Superior temporal gyrus (tissue), 1 donor: ENCODE data around the gene BACH2.
"Not testable (repeated sequence)": the region's sequence is repeated elsewhere in the genome, so short reads cannot be mapped to it uniquely, and the experiment has no call there.

ENCODE experiments used
- DNase-seq: peaks from one replicate; pipeline ENCODE4 v3.0.0-alpha.2; 2016; ENCODE audit errors: extremely low spot score

Gene BACH2

DNA sequence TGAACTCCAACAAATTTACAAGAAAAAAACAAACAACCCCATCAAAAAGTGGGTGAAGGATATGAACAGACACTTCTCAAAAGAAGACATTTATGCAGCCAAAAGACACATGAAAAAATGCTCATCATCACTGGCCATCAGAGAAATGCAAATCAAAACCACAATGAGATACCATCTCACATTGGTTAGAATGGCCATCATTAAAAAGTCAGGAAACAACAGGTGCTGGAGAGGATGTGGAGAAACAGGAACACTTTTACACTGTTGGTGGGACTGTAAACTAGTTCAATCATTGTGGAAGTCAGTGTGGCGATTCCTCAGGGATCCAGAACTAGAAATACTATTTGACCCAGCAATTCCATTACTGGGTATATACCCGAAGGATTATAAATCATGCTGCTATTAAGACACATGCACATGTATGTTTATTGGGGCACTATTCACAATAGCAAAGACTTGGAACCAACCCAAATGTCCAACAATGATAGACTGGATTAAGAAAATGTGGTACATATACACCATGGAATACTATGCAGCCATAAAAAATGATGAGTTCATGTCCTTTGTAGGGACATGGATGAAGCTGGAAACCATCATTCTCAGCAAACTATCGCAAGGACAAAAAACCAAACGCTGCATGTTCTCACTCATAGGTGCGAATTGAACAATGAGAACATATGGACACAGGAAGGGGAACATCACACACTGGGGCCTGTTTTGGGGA lies 264.0 kb downstream of the BACH2 start:
- DNase-seq = not testable (repeated sequence)

- DNase-seq = no peak
Measured at GRCh38 chr6:90028995-90029635, 267.5 kb downstream of the BACH2 start.

DNA sequence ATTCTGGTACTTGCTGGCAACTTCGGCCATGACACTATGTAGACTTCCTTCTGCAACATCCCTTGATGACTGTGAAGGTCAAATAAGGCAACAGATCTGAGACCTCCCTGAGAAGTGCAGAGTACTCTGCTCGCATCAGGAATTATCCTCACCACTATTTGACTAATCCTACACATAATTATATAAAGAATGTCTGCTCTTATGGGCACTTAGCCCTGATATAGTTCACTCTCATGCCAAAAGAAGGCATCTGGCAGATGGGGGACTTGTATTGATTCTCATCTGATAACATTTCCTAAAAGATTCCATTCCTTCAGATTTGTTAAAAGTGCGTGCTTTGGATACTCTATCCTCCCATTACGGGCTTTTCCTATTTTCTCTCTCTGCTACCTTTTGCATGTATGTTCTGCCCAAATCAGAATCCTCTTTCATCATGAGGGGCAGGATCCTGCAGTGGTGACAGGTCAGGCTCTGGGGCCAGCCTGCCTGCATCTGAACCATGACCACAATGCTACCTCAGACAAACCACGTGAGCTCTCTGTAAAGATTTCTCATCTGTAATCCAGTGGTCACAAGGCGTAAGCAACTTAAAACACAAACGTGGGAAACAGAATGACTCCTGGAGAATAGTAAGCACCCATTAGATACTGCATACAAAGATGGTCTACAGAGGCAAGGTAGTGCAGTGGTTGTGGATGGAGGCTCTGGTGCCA lies 268.4 kb downstream of the BACH2 start:
- no peak for DNase-seq

- no peak for DNase-seq
Measured at GRCh38 chr6:90026216-90026615, 270.4 kb downstream of the BACH2 start.

GRCh38 chr6:90025523-90026061 lies 271.1 kb downstream of the BACH2 start:
- no peak for DNase-seq

DNA sequence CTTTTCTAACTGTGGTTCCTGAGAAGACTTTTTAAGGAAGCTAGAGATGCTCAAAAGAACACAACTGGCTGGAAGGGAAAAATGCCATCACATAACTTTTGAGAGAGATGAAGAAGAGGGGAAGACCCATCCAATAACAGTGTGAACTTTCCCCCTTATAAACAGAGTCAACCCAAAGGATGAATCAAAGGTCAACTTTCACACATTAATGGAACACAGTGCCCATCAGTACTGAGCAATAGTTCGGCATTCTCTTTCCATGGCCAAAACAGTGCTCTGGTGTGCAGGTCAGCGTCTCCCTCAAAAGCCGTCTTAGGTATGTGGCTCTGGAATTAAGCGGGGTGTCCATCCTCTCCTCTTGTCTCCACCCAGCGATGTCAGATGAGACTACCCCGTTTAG lies 272.0 kb downstream of the BACH2 start:
- DNase-seq = no peak

- no peak for DNase-seq
Measured at GRCh38 chr6:90021711-90022110, 274.9 kb downstream of the BACH2 start.

GRCh38 chr6:90020746-90021145 lies 275.9 kb downstream of the BACH2 start:
- no peak for DNase-seq

GRCh38 chr6:90019216-90019615 lies 277.4 kb downstream of the BACH2 start:
- DNase-seq = no peak

GRCh38 chr6:90015883-90016282 lies 280.8 kb downstream of the BACH2 start:
- no peak for DNase-seq

DNA sequence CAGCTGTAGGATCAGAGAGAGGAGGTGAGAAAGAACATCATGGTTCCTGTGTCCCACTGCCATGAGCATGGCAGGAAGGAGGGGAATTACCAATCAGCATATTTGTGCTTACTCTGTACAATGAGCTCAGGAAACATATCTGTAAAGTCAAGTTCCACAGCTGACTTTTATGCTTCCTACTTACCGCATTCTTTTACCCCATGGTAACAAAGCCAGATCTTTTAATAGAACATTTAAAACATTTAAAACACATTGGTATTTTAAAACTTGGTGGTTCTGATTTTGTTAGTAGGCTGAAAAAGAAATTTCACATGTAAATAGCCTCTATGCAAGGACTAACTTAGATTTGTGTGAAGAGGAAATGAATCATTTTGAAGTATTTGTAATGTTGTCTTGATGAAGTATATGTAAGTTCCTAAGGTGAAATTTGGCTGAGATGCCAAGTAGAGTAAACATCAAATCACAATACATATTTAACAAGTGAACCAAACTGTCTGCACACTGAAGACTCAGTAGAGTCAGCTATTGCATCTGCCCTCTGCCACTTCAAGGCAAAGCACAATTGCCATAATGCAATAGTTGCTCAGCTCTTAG lies 287.6 kb downstream of the BACH2 start:
- no peak for DNase-seq

- DNase-seq = no peak
Measured at GRCh38 chr6:90008189-90008907, 288.3 kb downstream of the BACH2 start.

DNA sequence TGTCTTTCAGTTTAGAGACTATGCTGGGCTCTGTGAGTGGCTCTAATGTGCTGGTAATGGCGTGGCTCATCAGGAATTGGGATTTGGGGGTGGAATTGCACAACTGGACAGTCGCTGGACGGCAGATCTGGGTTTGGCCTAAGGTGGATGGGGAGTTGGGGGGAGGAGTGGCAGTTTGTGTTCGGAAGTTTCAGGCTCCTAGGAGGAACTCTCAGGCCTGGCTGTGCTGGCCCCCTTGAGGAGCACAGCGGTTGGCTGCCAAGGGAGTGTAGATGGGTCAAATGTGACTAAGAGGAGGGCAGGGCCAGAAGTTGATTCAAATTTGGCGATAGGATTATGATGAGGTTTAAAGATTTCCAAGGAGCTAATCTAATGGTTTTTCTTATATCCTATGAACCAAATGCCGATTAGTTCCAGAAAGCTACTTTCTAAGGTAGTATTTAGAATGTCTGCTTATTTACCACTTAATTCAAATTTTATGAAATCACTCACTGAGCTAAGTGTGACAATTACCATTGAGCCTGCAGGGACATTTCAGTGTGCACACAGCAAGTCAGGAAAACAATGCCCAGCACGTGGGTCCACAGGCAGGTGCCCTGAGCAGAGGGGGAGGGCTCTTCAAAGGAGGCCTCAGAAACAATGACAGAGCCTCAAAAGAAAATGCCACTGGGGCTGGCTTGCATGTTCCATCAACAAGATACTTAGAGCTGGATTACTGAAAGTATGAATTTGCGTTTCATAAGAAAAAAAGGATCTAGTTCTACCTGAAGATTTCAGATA lies 291.4 kb downstream of the BACH2 start:
- DNase-seq = no peak

DNA sequence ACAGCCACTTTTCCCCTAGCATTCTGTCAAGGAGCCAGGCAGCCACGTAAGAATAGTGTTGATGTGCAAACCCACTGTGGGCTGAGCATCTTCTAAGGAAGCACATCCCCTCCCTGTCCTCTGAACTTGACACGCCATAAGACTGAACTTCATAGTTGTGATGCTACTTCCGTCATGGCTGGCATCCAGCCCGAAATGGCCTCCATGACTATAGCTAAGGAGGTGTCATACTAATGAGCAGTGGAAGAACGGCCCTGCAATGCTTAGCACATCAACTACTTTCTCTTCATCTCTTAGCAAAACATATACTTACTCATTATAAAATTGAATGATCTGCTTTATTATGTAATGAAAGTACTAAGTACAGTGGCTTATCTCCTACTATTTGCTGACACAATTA lies 292.1 kb downstream of the BACH2 start:
- no peak for DNase-seq

DNA sequence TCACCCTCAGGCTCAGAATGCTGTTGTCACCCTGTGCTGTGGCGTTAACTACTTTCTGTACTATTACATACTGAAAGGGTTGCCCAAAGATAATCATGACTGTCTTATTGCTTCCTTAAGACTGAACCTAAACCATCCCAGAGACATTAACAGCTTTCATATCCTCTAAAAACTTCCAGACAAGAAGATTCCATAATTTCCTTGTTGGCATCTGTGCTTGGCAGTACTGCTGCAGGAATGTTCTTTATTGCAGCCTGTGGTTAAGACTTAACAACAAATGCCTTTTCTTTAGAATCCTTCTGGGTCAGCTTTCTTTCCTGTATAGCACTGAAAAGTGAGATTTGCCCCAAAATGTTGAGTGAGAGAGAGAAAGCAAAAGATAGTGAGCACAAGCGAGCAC lies 292.7 kb downstream of the BACH2 start:
- no peak for DNase-seq

GRCh38 chr6:90003069-90003795 lies 293.4 kb downstream of the BACH2 start:
- DNase-seq = no peak

GRCh38 chr6:90000864-90001731 lies 295.5 kb downstream of the BACH2 start:
- no peak for DNase-seq

GRCh38 chr6:89999945-90000825 lies 296.5 kb downstream of the BACH2 start:
- DNase-seq = peak; percentile 57
